K562 (cell line): ENCODE measurements around the gene ARSK. TPM values are rescaled to one million over a fixed set of nuclear protein-coding genes. Genes with fewer than 3 reads are reported as not detected.

ENCODE experiments used
- ATAC-seq: fragments of 200-7000 bp; cut with Tn5 transposase; 3 replicates; pipeline ENCODE4 v1.9.1; 2020; ENCODE audit warnings: moderate library complexity
- BruUV-seq: library from RNA; stranded (reverse); fragments of 400-500 nt; replicated peaks from 2 replicates; lab custom pipeline; 2021; lab: Mats Ljungman, UMichigan
- CTCF ChIA-PET: fragments of 300-600 bp; formaldehyde crosslinking; extraction: SDS; loops from one replicate; lab custom pipeline; 2021; ENCODE audit warnings: low intra/inter-chr PET ratio; lab: Yijun Ruan, JAX
- POLR2A ChIA-PET: fragments of 300-600, 350-650 bp; sonication (Branson Sonifier 250); formaldehyde crosslinking; extraction: SDS; loops from one replicate; lab custom pipeline; 2021; ENCODE audit warnings: antibody characterized with exemption, inconsistent platforms; lab: Yijun Ruan, JAX
- DNase-seq, 4 experiments: peaks; one replicate each; pipeline versions ENCODE4 v3.0.0 to v3.0.0-alpha.2; 2011 to 2018; ENCODE audit warnings: low spot score in 3 of 4, mixed read lengths in 3 of 4; ENCODE audit errors: extremely low read depth in 1 of 4
- FAIRE-seq: peaks from 2 replicates; lab custom pipeline; 2011; peaks lifted over from hg19 to GRCh38; lab: Jason Lieb, UNC
- H2AFZ ChIP-seq: 2 replicates; pipeline ENCODE4 v1.6.0; 2011; ENCODE audit warnings: low read depth, low read length, control low read depth, inconsistent platforms
- H3K27ac ChIP-seq: fragments of 200-600 bp; 3 replicates; pipeline ENCODE4 v1.8.0; 2011; ENCODE audit warnings: low read depth, mild to moderate bottlenecking, control low read depth, inconsistent platforms, low read length, moderate library complexity, mixed read lengths; ENCODE audit errors: extremely low read depth
- H3K27me3 ChIP-seq, 2 experiments: fragments of 300-600 bp in 1 of 2; 2 replicates in 1 of 2; 3 replicates in 1 of 2; pipeline versions ENCODE4 v1.6.0 to v1.8.0; 2011; ENCODE audit warnings: inconsistent platforms in 2 of 2, low read length in 2 of 2, mild to moderate bottlenecking in 1 of 2, mixed read lengths in 1 of 2, moderate library complexity in 1 of 2; ENCODE audit not compliant: control insufficient read depth in 2 of 2, insufficient read depth in 2 of 2
- H3K36me3 ChIP-seq: fragments of 300-600 bp; 3 replicates; pipeline ENCODE4 v1.8.0; 2011; ENCODE audit warnings: mild to moderate bottlenecking, low read length, inconsistent platforms; ENCODE audit not compliant: control insufficient read depth, insufficient read depth
- H3K4me1 ChIP-seq, 2 experiments: fragments of 200-600 bp in 1 of 2; replicated peaks in 1 of 2; 2 replicates in 1 of 2; 3 replicates in 1 of 2; pipeline versions ENCODE4 v1.5.1 to v1.8.0; 2011; ENCODE audit warnings: inconsistent platforms in 2 of 2, low read length in 2 of 2, mild to moderate bottlenecking in 1 of 2, mixed read lengths in 1 of 2, moderate library complexity in 1 of 2; ENCODE audit not compliant: control insufficient read depth in 2 of 2, insufficient read depth in 2 of 2
- H3K4me2 ChIP-seq: 2 replicates; pipeline ENCODE4 v1.6.1; 2011; ENCODE audit warnings: low read length, control low read depth, inconsistent platforms, mixed read lengths; ENCODE audit not compliant: insufficient read depth
- H3K4me3 ChIP-seq: fragments of 200-600 bp; sonication (generic), shearing (Covaris generic); 2 replicates; pipeline ENCODE4 v1.5.1; 2016; ENCODE audit warnings: control low read depth, inconsistent platforms
- H3K79me2 ChIP-seq: fragments of 200-600 bp; 3 replicates; pipeline ENCODE4 v1.8.0; 2011; ENCODE audit warnings: low read length, inconsistent platforms; ENCODE audit not compliant: control insufficient read depth, insufficient read depth
- H3K9ac ChIP-seq, 2 experiments: 2 replicates each; pipeline versions ENCODE4 v1.6.0 to v1.6.1; 2011; ENCODE audit warnings: low read depth in 2 of 2, low read length in 2 of 2, control low read depth in 1 of 2, inconsistent platforms in 1 of 2, mild to moderate bottlenecking in 1 of 2, mixed read lengths in 1 of 2; ENCODE audit not compliant: insufficient read depth in 1 of 2
- H3K9me1 ChIP-seq: one replicate; pipeline ENCODE4 v1.6.0; 2011; ENCODE audit warnings: inconsistent platforms, mild to moderate bottlenecking, low read length, moderate library complexity; ENCODE audit not compliant: control insufficient read depth, insufficient read depth
- H3K9me3 ChIP-seq: replicated peaks from 2 replicates; pipeline ENCODE4 v1.5.1; 2011; ENCODE audit warnings: low read depth, low read length, inconsistent platforms; ENCODE audit not compliant: control insufficient read depth, insufficient read depth
- H4K20me1 ChIP-seq: replicated peaks from 2 replicates; pipeline ENCODE4 v1.6.1; 2011; ENCODE audit warnings: low read length, inconsistent platforms, mixed read lengths; ENCODE audit not compliant: control insufficient read depth, insufficient read depth
- CTBP1 ChIP-seq: fragments of 450-650 bp; IDR thresholded peaks from 2 replicates; pipeline ENCODE4 v1.6.1; 2016; ENCODE audit warnings: borderline replicate concordance
- ESRRA ChIP-seq: fragments of 450-650 bp; IDR thresholded peaks from 2 replicates; pipeline ENCODE4 v1.6.1; 2014; ENCODE audit warnings: low read depth, mild to moderate bottlenecking, moderate library complexity, borderline replicate concordance
- GTF3C2 ChIP-seq: IDR thresholded peaks from 3 replicates; pipeline ENCODE4 v1.6.1; 2011; ENCODE audit warnings: borderline replicate concordance, mild to moderate bottlenecking, moderate library complexity; ENCODE audit not compliant: insufficient read length; ENCODE audit errors: extremely low read depth
- LEF1 ChIP-seq: fragments of 450-650 bp; IDR thresholded peaks from 2 replicates; pipeline ENCODE4 v1.6.1; 2016; ENCODE audit warnings: mild to moderate bottlenecking
- MEIS2 ChIP-seq: fragments of 450-650 bp; IDR thresholded peaks from 2 replicates; pipeline ENCODE4 v1.6.1; 2014; ENCODE audit warnings: mild to moderate bottlenecking; ENCODE audit not compliant: partially characterized antibody
- NCOA1 ChIP-seq: fragments of 450-650 bp; IDR thresholded peaks from 2 replicates; pipeline ENCODE4 v1.6.1; 2016; ENCODE audit warnings: low read depth
- POLR2AphosphoS2 ChIP-seq: IDR thresholded peaks from 2 replicates; pipeline ENCODE4 v1.6.1; 2012; ENCODE audit warnings: low read length, improper control_type of control experiment
- RHOXF2B ChIP-seq: fragments of 250-450 bp; sonication (Bioruptor Pico); conservative IDR thresholded peaks from 2 replicates; pipeline ENCODE4 v1.5.1; 2021
- ZFPM2 ChIP-seq: fragments of 250-450 bp; sonication (Bioruptor Pico); IDR thresholded peaks from 2 replicates; pipeline ENCODE4 v1.5.1; 2022; ENCODE audit warnings: mild to moderate bottlenecking
- ZNF311 ChIP-seq: fragments of 250-450 bp; sonication (Bioruptor Pico); IDR thresholded peaks from 2 replicates; pipeline ENCODE4 v1.4.0; 2020; ENCODE audit warnings: mild to moderate bottlenecking, moderate library complexity
- ZNF41 ChIP-seq: fragments of 250-450 bp; sonication (Bioruptor Pico); conservative IDR thresholded peaks from 2 replicates; pipeline ENCODE4 v1.4.0; 2020; ENCODE audit warnings: mild to moderate bottlenecking
- ZNF518B ChIP-seq: fragments of 250-450 bp; sonication (Bioruptor Pico); IDR thresholded peaks from 2 replicates; pipeline ENCODE4 v1.5.0; 2021; ENCODE audit warnings: mild to moderate bottlenecking, moderate library complexity
- ZNF707 ChIP-seq: fragments of 250-450 bp; sonication (Bioruptor Pico); conservative IDR thresholded peaks from 2 replicates; pipeline ENCODE4 v1.8.0; 2022; ENCODE audit warnings: inconsistent platforms, mild to moderate bottlenecking, moderate library complexity
- WGBS: fragments of 100-300 bp; shearing (Covaris generic); methylation state at CpG from one replicate; pipeline ENCODE4 v1.1.6; 2016; ENCODE audit warnings: low coverage, mixed read lengths; ENCODE audit not compliant: insufficient coverage; ENCODE audit errors: missing lambda C conversion rate; 5-methylcytosine and 5-hydroxymethylcytosine counted together
- in situ Hi-C: fragments of 300-500 bp; cut with MboI; formaldehyde crosslinking; loops from 4 replicates; pipeline ENCODE4 v1.15.0; 2018; ENCODE audit warnings: inconsistent platforms, mixed read lengths
- intact Hi-C: fragments of 100-400 bp; cut with micrococcal nuclease; formaldehyde crosslinking; loops from 2 replicates; pipeline ENCODE4 v1.14.2; 2022
- polyA plus RNA-seq, 8 experiments: library from polyadenylated mRNA; depleted of rRNA in 4 of 8; stranded (reverse) in 5 of 8; unstranded in 3 of 8; fragments of >200 nt; fragmentation: Nextera tagmentation in 2 of 8; fragmentation: Illumina TruSeq in 1 of 8; extraction: Ambion mirVana in 2 of 8; extraction: Trizol in 1 of 8; gene quantifications; 2 replicates each; pipeline versions ENCODE4 v1.2.1 to v1.2.3, GENCODE V29; 2011 to 2014; ENCODE audit warnings: inconsistent platforms in 1 of 8, missing spikeins in 1 of 8
- total RNA-seq, 7 experiments: library from RNA; depleted of rRNA in 6 of 7; stranded (reverse); fragments of >200 nt in 6 of 7; fragmentation: Illumina TruSeq in 2 of 7; extraction: Trizol in 2 of 7; gene quantifications; 2 replicates each; pipeline versions ENCODE4 v1.2.1 to v1.2.3, GENCODE V29; 2011 to 2021; ENCODE audit warnings: low replicate concordance in 1 of 7

The ARSK gene
- total and polyA plus RNA-seq, 9 of the 15 experiments (the other 6 are each of a cell fraction or from before 2014, with no cell fraction given), result 2.7 to 9.4 (median 7.1) TPM

GRCh38 chr5:95531491-95531890, 23.4 kb upstream of the ARSK start (continued):
- no peak for TF ChIP-seq CTBP1
- no peak for TF ChIP-seq ZNF41
- TF ChIP-seq NCOA1, result no peak
- no peak for TF ChIP-seq LEF1
- no peak for TF ChIP-seq MEIS2

DNA sequence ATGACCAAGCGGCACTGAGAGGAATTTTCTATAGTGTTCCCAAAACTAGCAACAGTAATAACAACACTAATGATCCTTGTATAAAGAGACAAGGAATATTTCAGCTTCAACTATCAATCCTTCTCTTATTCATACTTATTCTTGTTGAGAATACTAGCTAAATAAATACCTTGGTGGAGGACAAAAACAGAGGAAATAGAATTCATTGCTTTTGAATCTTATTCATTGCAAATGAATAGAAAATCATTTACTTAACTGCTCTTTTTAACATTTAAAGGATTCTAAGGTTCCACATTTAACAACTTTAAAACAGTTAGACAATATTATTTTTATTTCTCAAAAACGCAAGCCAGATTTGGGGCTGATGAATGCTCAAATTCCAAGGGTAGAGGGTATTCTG, 22.5 kb upstream of the ARSK start:
- Histone ChIP-seq H3K9me1 (no peaks in the 10 kb centered on the region), H3K79me2 (no peaks in the 10 kb centered on the region), H3K27ac (no peak overlapping the region), H3K4me3 (no peak overlapping the region), H3K4me2 (no peak overlapping the region), H3K4me1 (no peaks in the 10 kb centered on the region), H2AFZ (no peak overlapping the region), H4K20me1 (no peaks in the 10 kb centered on the region), H3K27me3 (no peaks in the 10 kb centered on the region), H3K36me3 (peaks cover 81% of the 10 kb centered on the region), H3K9me3 (no peaks in the 10 kb centered on the region), H3K9ac (no peak overlapping the region)
- DNase-seq, result no peak
- 92% methylated on average over 2 of the region's 2 CpGs for WGBS
- ChIA-PET POLR2A (interaction anchor here (0.6 to 1.7 kb wide), 3 partner anchors 12 to 34 kb away, joined by 4 to 5 read pairs (median 5); no protein-coding TSS in a partner anchor), CTCF (no interaction called here)
- intact Hi-C loops, result no loop called here
- in situ Hi-C loops, result no loop called here
- ATAC-seq, result no peak
- FAIRE-seq, result no peak
- no TSS peak for BruUV-seq
- TF ChIP-seq POLR2AphosphoS2 (no peak), ESRRA (no peak), ZNF707 (no peak), ZFPM2 (CRISPR knock-in tag) (no peak), GTF3C2 (no peak), RHOXF2B (CRISPR knock-in tag) (no peak), ZNF518B (no peak), ZNF311 (no peak)
